Renal cortex interstitium (tissue), 11 donors: Measurements from ENCODE around the gene TMPRSS6. TPM values are rescaled to one million over a fixed set of nuclear protein-coding genes. Genes with fewer than 3 reads are reported as not detected.

Source experiments
- DNase-seq, 11 donors: peaks; one replicate each; pipeline ENCODE4 v3.0.0-alpha.2; 2013; ENCODE audit warnings: low read depth in 9 of 11, low spot score in 4 of 11; ENCODE audit errors: extremely low read depth in 1 of 11
- polyA plus RNA-seq, 3 donors: library from polyadenylated mRNA; unstranded; fragments of 120-200 nt; gene quantifications; one replicate each; pipeline ENCODE4 v1.2.1, GENCODE V29; 2013; ENCODE audit not compliant: insufficient read length in 3 of 3

The TMPRSS6 gene
- polyA plus RNA-seq, 3 donors, result 0.19 to 0.42 (median 0.22) TPM

- DNase-seq, result no peak
These were observed 85.0 kb downstream of the TMPRSS6 start for GRCh38 chr22:37024339-37025157.

DNA sequence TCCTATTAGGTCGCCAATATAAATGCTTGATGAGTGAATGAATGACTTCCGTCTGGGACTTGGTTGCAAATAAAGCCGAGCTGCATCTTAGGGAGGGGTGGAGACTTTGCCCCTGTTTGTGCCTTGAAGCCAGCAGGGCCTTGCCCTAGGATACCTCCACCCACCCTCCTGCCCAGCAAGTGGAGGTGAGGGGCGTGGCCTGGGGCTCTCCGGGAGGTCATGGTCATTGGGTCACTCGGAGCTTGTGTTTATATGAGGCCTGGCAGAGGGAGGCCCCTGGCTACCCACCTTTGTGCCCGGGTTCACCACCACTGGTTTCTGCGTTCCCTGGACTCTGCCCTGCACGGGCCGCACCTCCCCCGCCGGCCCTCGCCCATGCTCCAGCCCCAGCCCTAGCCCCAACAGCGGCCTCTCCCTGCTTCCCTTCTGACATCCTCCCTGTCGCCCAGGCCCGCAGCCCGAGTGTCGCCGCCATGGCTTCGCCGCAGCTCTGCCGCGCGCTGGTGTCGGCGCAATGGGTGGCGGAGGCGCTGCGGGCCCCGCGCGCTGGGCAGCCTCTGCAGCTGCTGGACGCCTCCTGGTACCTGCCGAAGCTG, 85.7 kb downstream of the TMPRSS6 start:
- no peak for DNase-seq

GRCh38 chr22:37022483-37023337, 86.8 kb downstream of the TMPRSS6 start:
- DNase-seq, result no peak

DNA sequence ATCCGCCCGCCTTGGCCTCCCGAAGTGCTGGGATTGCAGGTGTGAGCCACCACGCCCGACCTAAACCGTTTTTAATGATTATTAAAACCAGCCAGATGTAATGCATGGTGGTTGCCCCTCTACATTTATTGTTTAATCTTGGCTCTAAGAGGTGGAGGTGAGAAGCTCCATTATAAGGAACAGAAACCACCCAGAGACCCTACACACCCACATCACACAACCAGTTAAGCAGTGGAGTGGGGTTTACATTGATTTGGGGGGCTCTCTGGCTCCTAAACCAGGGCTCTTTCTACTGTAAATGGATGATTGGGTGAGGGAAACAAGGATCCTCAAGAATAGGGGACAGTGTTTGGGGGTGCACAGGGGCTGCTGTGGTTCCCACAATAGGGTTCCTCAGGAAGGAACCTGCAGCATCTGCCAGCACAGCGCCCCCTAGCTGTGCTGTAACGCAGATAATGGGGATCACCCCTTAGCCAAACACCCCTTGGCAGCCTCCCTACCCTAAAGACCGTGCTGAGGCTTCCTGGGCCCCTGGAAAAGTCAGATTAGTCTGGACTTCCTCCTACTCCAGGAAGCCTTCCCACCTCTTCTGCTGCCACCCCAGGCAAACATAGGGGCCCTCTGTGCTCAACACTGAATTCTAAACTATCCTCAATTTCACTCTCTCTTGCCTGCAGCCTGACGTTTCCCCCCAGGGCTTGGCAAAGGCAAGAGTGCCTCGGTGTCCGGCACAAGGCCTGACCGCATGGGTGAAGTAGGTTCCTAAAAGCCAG, 87.6 kb downstream of the TMPRSS6 start:
- no peak for DNase-seq

DNA sequence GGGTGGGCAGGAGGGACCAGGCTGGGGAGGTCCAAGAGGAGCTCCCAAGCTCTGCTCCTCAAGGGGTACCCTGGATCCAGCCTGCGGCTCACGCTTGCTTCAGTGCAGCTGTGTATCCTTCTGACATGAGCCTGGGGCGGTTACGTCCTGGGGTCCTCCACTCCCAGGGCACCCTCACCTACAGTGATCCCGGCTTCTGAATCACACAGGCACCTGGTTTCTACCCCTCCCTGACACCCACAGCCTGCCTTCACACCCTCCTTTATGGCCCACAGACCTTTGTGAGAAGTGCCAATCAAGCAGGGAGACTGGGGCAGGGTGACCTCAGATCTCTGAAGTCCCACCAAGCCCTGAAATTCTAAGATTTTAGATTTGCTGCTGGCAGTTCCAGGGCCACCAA, 88.5 kb downstream of the TMPRSS6 start:
- DNase-seq, result no peak

- no peak for DNase-seq
These were observed 89.4 kb downstream of the TMPRSS6 start for GRCh38 chr22:37020192-37020479.

GRCh38 chr22:37019309-37020191, 90.0 kb downstream of the TMPRSS6 start, which contains the start of the genes MPST and TST:
TSS of gene MPST (plus strand) at chr22:37019742. CDS start at chr22:37019837, 95 bp downstream.
TSS of gene TST (minus strand) at chr22:37019447. CDS start at chr22:37018732, 715 bp downstream.
- peak in 6 of 11 donors; percentile 67 to 82 (median 75) for DNase-seq

- peak in 5 of 11 donors; percentile 42 to 57 (median 49) for DNase-seq
These were observed 90.7 kb downstream of the TMPRSS6 start for GRCh38 chr22:37018815-37019308.

DNA sequence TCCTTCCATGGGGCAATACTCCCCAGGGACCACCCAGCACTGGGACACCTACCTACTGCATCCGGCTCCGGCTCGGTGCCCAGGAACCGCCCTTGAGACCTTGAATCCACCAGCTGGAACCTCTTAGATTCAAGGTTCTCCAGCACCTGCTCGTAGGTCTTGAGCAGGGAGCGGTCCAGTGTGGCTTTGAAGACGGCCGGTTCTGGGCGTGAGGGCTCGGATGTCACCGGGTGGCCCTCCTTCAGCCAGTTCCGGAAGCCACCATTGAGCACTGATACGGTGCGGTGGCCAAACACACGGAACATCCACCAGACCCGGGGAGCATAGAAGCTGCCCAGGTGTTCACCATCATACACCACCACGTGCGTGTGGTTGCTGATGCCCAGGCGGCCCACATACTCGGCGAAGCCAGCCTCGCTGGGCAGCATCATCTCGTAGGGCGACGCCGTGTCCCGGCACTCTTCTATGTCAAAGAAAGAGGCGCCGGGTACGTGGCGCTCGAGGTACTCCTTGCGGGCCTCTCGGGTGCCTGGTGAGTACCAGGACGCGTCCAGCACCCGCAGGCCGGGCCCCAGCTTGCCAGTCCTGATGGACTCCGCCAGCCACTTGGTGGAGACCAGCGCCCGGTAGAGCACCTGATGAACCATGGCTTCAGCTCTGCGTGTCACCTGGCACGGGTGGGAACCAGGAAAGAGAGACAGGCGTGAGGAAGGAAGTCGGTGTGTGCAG, 91.3 kb downstream of the TMPRSS6 start:
- DNase-seq, result no peak

- no peak for DNase-seq
These were observed 92.2 kb downstream of the TMPRSS6 start for GRCh38 chr22:37017356-37017755.

DNA sequence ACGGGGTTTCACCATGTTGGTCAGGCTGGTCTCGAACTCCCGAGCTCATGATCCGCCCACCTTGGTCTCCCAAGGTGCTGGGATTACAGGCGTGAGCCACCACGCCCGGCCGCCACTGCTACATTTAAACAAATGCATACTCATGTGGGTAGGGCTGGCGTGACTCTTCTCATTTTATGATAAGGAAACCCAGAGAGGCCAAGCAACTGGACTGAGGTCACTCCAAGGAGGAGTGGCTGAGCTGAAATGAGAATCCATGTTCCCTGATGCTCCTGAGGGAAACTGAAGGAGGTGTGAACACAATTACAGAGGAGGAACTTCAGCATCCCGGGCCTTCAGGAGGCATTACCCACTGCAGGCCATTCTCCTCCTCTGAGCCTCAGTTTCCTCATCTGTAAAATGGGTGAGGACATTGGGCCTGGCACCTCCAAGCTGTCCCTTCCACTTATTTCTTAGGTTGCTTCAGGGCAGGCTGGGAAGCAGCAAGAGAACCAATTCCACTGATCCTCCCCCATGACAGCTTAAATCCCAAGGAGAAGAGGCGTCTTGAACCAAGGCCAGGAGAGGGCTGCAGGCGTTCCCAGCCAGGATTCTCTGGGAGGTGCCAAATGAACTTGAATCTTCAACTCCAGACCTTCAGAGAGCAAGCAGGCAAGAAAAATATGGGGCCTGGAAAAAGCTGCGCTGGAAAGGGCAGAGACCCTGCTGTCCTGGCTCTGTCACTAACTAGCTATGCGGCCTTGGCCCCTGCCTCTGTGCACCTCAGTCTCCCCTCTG, 93.2 kb downstream of the TMPRSS6 start:
- no peak for DNase-seq

GRCh38 chr22:37015587-37015878, 94.0 kb downstream of the TMPRSS6 start:
- DNase-seq, result no peak

Other genes starting within 250 kb of the TMPRSS6 start
- gene NCF4, start 248.7 kb downstream of the TMPRSS6 start, polyA plus RNA-seq, result 1 to 10 TPM; 2.1 to 3.4 (median 2.4) TPM
- 1 to 10 TPM; 2.6 to 3.7 (median 3.2) TPM for gene CSF2RB, start 196.1 kb downstream of the TMPRSS6 start, polyA plus RNA-seq
- gene TST, start 90.3 kb downstream of the TMPRSS6 start, polyA plus RNA-seq, result 10 to 100 TPM; 40.9 to 55.9 (median 52.3) TPM
- gene MPST, start 90.0 kb downstream of the TMPRSS6 start, polyA plus RNA-seq, result 10 to 100 TPM; 42.0 to 71.3 (median 66.7) TPM
- 10 to 100 TPM; 20.4 to 34.3 (median 30.7) TPM for gene KCTD17, start 58.0 kb downstream of the TMPRSS6 start, polyA plus RNA-seq
- gene IL2RB, start 40.2 kb upstream of the TMPRSS6 start, polyA plus RNA-seq, result 1 to 10 TPM in 1 of 3 donors, under 1 TPM in 2; 0.75 to 1.2 (median 0.92) TPM
- 10 to 100 TPM; 26.1 to 37.9 (median 34.8) TPM for gene C1QTNF6, start 78.5 kb upstream of the TMPRSS6 start, polyA plus RNA-seq
- gene SSTR3, start 102.8 kb upstream of the TMPRSS6 start, polyA plus RNA-seq, result 1 to 10 TPM in 1 of 3 donors, under 1 TPM in 2; 0.68 to 1.2 (median 0.76) TPM
- 1 to 10 TPM; 5.2 to 6.7 (median 6.3) TPM for gene RAC2, start 134.6 kb upstream of the TMPRSS6 start, polyA plus RNA-seq
- gene CYTH4, start 172.8 kb upstream of the TMPRSS6 start, polyA plus RNA-seq, result 1 to 10 TPM; 3.0 to 4.9 (median 3.6) TPM